ENCODE results near the gene CDH8.

The CDH8 gene, protein sequence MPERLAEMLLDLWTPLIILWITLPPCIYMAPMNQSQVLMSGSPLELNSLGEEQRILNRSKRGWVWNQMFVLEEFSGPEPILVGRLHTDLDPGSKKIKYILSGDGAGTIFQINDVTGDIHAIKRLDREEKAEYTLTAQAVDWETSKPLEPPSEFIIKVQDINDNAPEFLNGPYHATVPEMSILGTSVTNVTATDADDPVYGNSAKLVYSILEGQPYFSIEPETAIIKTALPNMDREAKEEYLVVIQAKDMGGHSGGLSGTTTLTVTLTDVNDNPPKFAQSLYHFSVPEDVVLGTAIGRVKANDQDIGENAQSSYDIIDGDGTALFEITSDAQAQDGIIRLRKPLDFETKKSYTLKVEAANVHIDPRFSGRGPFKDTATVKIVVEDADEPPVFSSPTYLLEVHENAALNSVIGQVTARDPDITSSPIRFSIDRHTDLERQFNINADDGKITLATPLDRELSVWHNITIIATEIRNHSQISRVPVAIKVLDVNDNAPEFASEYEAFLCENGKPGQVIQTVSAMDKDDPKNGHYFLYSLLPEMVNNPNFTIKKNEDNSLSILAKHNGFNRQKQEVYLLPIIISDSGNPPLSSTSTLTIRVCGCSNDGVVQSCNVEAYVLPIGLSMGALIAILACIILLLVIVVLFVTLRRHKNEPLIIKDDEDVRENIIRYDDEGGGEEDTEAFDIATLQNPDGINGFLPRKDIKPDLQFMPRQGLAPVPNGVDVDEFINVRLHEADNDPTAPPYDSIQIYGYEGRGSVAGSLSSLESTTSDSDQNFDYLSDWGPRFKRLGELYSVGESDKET

DNA sequence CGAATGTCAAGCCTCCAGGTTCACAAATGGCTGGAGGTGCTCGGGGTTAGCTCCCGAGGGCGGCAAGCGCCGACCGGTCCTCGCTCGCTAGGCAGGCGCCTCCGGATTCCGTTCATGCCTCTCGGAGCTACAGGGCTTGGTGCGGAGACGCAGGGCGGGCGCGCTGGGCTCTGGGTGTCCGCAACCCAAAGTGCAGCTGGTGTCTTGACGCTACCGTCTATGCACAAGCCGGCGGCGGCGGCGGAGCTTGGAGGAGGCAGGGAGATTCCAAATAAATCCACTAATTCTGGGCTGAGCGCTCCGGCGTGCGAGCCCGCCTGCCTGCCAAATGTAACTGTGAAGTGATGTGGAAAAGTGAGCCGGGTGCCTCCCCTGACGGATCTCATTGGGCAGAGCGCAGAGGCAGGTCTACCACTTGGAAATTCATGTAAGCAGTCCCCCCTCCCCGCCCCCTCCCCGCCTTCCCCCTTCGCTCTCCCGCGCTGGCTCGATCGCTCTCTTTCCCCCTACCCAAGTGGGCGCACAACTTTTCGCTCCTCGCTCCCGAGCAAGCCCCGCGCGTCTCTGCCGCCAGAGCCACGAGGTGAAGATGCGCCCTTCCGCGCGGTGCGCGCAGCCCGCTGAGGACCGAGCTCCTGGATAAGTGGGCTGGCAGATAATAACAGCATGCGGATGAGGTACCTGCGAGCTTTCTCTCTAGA is at the start of gene CDH8:
CDH8 (minus strand) TSS at position 338 of the 701 bp plus-strand sequence. CDS start 15,035 bp downstream, outside the sequence.
- DNase-seq (ENCODE audit: low read depth) = no peak

DNA sequence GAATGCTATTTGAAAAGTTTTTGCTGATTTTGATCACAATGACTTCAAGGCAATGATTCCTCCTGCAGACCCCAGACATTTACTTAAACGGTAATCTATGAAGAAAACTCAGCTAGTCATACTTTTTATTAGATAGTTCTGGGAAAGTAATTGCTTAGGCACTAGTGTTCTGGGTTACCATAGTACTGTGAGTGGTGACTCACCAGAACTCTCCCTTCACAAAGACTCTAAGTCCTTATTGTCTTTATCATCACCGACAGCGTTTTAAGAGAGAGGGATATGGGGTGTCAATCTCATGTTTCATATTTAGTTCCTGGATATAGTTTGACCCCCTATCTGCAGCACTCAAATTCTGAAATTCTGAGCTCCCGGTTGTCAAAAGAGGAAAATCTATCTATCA is 43.0 kb upstream of the CDH8 start:
- DNase-seq (ENCODE audit: low read depth) = no peak

DNA sequence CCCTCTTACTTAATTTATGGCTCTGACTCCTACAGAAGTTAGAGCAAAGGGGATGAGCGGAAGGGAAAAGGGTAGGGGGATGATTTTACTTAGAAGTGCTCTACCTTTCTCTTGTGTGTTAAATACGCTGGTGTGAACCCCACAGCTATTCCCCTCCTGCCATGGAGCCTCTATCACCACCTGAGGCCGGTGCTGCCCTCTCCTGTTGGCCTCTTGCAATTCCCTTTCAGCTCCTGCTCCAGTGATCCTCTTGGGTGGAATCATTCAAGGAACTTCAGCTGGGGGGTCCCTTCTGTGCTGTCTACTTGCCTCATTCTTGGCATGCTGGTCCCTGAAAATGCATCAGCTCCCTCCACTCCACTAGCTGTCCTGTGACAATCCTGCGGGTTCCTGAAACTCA is 41.8 kb upstream of the CDH8 start:
- no peak for DNase-seq (ENCODE audit: low read depth)

GRCh38 chr16:62076886-62077285 is 40.6 kb upstream of the CDH8 start:
- DNase-seq (ENCODE audit: low read depth) = no peak

GRCh38 chr16:62068747-62069146 is 32.5 kb upstream of the CDH8 start:
- DNase-seq (ENCODE audit: low read depth) = peak; percentile 8

- DNase-seq (ENCODE audit: low read depth) = no peak
These were observed 31.7 kb upstream of the CDH8 start for GRCh38 chr16:62067981-62068380.

GRCh38 chr16:62067182-62067581 is 30.9 kb upstream of the CDH8 start:
- DNase-seq (ENCODE audit: low read depth) = no peak

GRCh38 chr16:62066747-62067146 is 30.5 kb upstream of the CDH8 start:
- DNase-seq (ENCODE audit: low read depth) = no peak

DNA sequence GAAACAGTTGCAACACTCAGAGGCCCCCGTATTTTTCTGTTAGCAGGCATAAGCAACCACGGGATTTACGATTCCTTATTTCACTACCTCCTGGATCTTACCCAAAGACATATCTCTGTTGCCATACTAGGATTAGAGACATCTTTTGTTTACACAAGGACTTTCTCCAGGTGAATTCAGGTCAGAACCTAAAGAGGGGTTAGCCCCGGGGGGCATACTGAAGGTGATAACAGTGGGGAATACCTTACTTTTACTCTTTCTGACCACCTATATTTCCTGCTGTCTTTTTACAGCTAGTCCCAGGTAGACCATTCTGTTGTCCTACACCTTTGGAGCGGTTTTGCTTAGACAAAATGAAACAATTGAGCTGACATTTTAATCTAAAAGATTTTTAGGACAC is 27.9 kb upstream of the CDH8 start:
- DNase-seq (ENCODE audit: low read depth) = no peak

DNA sequence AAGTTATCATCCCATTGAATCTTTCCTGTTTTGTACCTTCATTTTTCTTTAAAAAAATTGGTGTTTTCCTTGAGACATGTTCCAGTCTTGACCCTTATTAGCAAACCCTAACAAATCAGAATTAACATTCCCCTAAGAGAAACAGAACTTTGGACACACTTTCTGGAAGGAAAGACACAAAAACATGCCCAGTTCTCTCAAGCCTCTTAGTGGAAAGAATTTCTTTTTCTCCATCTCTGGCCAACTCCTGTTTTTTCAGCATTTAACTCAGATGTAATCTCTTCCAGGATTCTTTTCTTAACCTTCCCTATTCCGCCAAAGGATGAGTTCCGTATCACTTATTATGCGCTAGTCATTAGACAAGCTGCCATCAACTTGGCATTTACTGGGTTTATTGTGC is 23.9 kb upstream of the CDH8 start:
- no peak for DNase-seq (ENCODE audit: low read depth)

- no peak for DNase-seq (ENCODE audit: low read depth)
These were observed 23.3 kb upstream of the CDH8 start for GRCh38 chr16:62059527-62059926.

DNA sequence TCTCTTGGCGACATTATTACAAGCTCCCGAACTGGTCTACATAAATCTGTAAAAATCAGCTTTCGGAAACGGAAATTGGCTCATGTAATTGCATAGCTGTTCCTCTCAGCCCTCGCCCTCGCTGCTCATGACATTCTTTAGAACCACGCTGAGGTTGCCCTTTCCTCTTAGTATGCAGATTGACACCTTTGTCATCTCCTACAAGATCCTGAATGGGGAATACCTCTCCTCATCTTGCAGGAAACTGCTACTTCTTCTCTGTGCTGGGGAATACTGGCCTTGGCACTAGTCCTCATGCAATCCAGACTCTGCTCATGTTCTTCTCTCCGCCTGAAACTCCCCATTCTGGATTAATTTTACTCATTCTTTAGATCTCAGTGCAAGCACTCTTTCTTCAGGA is 22.2 kb upstream of the CDH8 start:
- DNase-seq (ENCODE audit: low read depth) = no peak

DNA sequence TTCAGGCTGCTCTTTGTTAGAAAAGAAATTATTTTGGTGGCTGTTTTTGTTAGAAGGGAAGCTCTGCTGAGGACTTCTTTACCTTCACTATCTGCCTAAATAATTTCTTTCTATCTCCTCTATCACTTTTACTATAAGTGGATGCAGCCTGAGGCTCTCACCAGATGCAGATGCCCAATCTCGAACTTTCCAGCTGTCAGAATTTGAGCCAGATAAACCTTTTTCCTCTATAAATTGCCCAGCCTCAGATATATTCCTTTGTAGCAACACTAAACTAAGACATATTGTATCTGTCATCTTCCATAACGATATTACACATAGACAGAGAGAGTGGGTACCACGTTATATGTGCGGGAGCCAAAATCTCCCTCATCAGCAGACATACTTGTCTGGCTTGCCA is 15.7 kb upstream of the CDH8 start:
- no peak for DNase-seq (ENCODE audit: low read depth)

DNA sequence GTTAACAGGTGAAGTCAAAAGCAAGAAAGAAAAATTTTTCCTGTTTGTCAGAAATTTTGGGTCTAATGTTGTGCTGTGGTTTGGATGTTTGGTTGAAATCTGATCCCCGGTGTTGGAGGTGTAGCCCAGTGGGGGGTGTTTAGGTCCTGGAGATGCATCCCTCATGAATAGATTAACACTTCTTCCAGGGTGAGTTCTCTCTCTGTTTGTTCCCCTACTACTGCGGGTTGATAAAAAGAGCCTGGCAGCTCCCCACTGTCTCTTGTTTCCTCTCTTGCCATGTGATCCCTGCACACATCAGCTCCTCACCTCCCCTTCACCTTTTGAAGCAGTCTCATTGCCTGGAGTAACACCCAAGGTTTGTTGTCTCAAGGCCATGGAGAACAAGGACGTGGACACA is 14.6 kb upstream of the CDH8 start:
- no peak for DNase-seq (ENCODE audit: low read depth)

DNA sequence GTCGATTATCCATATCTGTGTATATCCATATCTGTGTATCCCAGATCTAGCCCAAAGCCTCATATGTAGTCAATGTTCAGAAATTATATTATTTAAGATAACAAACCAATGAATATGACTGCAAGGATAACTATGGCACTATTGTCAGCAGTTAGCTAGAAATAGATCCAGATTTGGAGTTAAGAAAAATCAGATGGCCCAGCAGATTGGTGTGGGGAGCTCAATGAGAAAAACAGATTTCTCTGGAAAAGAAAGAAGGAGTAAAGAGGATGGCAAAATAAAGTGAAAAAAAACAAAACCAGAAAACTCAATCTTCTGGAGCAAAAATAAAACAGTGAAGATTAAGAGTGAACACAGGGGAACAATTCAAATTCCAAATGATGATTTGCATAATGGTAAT is 10.6 kb upstream of the CDH8 start:
- no peak for DNase-seq (ENCODE audit: low read depth)

GRCh38 chr16:62041401-62041800 is 5.2 kb upstream of the CDH8 start:
- no peak for DNase-seq (ENCODE audit: low read depth)

- no peak for DNase-seq (ENCODE audit: low read depth)
These were observed 2.4 kb upstream of the CDH8 start for GRCh38 chr16:62038646-62039045.

GRCh38 chr16:62038225-62038624 is 2.0 kb upstream of the CDH8 start:
- DNase-seq (ENCODE audit: low read depth) = no peak

GRCh38 chr16:62036802-62037135 is 531 bp upstream of the CDH8 start:
- no peak for DNase-seq (ENCODE audit: low read depth)

DNA sequence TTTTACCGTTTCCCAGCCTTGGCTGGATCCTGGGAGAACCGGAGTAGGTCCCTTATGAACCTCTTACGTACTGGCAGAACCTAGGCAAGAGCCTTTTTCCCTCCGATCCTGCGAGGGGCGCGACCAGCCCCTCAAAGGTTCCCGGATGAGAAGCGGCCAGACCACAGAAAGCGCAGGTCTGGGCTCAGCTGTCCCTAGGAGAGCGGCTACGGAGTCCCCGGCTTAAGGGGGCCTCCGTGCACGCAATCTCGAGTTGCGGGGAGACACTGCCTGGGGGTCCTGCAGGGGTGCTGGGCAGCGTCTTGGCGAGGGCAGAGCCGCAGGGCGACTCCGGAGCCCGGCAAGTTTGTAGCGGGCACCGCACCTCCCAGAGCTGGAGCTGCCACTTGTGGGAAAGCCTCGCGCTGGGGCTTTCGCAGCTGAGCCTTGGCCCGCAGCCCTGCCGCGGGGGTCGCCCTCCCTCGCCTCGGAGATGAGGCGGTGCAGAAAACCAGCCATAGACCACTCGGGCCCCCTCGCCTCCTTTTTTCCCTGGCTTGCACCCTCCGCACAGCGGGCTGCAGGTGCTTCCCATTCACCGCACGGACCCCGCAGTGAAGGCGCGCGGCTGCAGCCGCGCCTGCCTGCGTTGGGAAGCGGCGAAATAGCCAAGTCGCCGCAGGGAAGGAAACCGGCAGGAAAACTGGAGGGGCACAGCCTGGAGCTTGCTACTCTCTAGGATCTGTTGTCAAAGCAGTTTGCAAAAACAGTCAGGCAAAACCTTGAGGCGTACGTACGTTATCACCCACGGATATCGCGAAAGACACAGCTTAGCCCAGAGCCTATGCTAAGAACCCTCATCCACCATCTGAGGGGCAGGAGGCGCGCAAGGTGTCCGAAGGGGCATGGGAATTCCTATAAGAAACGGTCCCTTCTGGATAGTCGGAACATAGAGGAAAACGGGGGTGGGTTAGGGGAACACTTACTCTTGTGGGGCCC is 834 bp downstream of the CDH8 start:
- DNase-seq (ENCODE audit: low read depth) = no peak

- DNase-seq (ENCODE audit: low read depth) = no peak
These were observed 1.8 kb downstream of the CDH8 start for GRCh38 chr16:62034231-62035114.

Measured in CMK (cell line).